ENCODE data around the gene SRSF11.
A peak's percentile ranks its signal among the peaks of the same experiment; 100 is the strongest.
"Not testable (repeated sequence)": the region's sequence is repeated elsewhere in the genome, so short reads cannot be mapped to it uniquely, and the experiment has no call there.

The SRSF11 gene

GRCh38 chr1:70205434-70206118, 15.6 kb upstream of the SRSF11 start, which contains the start of gene LRRC40:
TSS of gene LRRC40 (minus strand) at chr1:70205579. CDS start at chr1:70205540, 39 bp downstream.
- peak within 1 kb of the TSS; percentile 70 for H3K4me3 ChIP-seq
- peak; percentile 96 for DNase-seq (ENCODE audit: low spot score)
- peak within 1 kb of the TSS; percentile 80 to 88 for H3K27ac ChIP-seq
- TF ChIP-seq, protein P1, sequence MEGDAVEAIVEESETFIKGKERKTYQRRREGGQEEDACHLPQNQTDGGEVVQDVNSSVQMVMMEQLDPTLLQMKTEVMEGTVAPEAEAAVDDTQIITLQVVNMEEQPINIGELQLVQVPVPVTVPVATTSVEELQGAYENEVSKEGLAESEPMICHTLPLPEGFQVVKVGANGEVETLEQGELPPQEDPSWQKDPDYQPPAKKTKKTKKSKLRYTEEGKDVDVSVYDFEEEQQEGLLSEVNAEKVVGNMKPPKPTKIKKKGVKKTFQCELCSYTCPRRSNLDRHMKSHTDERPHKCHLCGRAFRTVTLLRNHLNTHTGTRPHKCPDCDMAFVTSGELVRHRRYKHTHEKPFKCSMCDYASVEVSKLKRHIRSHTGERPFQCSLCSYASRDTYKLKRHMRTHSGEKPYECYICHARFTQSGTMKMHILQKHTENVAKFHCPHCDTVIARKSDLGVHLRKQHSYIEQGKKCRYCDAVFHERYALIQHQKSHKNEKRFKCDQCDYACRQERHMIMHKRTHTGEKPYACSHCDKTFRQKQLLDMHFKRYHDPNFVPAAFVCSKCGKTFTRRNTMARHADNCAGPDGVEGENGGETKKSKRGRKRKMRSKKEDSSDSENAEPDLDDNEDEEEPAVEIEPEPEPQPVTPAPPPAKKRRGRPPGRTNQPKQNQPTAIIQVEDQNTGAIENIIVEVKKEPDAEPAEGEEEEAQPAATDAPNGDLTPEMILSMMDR (IDR thresholded peaks at IDR 0.05): no peak

- DNase-seq (ENCODE audit: low spot score): not testable (repeated sequence)
- H3K27ac ChIP-seq: peak overlapping the region in 1 of 2 donors; percentile 80
- H3K4me3 ChIP-seq: peak overlapping the region; percentile 70
These were observed 14.3 kb upstream of the SRSF11 start for GRCh38 chr1:70206833-70207232.

DNA sequence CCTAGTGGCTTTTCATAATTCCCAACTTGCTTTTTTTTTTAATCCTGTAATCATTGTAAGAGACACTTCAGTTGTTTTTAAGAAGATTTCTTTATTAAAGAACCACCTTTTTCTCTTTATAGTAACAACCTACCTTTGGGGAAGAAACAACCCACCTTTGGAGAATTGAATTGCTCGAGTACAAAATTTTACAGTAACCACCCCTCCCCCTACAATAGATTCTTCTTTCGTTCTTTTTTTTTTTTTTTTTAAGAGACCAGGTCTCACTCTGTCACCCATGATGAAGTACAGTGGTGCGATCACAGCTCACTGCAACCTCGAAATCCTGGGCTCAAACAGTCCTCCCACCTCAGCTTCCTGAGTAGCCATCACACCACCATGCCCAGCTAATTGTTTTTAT, 13.7 kb upstream of the SRSF11 start:
- H3K4me3 ChIP-seq: no peak overlapping the region
- DNase-seq (ENCODE audit: low spot score): no peak
- TF ChIP-seq, protein P1 (IDR thresholded peaks at IDR 0.05): no peak
- H3K27ac ChIP-seq: no peak overlapping the region

GRCh38 chr1:70208292-70208691, 12.9 kb upstream of the SRSF11 start:
- Histone ChIP-seq H3K4me3 (no peak overlapping the region), H3K27ac (no peak overlapping the region)
- no peak for DNase-seq (ENCODE audit: low spot score)
- TF ChIP-seq, protein P1 (IDR thresholded peaks at IDR 0.05): no peak

DNA sequence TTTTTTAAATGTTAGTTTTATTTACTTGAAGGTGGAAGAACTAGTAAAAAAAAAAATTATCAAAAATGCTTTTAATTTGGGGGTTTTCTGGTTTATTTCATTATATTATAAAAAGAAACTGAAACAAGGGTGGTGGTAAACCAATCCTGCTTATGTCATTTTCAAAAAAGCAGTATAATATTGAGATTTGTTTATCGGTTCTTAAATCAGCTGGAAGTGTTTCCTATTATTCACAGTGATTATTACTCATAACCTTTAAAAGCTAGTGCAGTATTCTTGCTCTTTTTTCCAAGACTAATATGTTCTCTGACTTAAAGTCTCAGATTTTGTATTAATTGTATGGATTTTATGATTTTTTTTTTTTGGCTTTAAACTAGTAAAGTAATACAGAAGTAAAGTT, 10.4 kb upstream of the SRSF11 start:
- Histone ChIP-seq H3K4me3 (no peak overlapping the region), H3K27ac (no peak overlapping the region)
- TF ChIP-seq, protein P1 (IDR thresholded peaks at IDR 0.05): no peak
- no peak for DNase-seq (ENCODE audit: low spot score)

GRCh38 chr1:70211541-70211940, 9.6 kb upstream of the SRSF11 start:
- TF ChIP-seq, protein P1 (IDR thresholded peaks at IDR 0.05): no peak
- Histone ChIP-seq H3K27ac (no peak overlapping the region), H3K4me3 (no peak overlapping the region)
- no peak for DNase-seq (ENCODE audit: low spot score)

DNA sequence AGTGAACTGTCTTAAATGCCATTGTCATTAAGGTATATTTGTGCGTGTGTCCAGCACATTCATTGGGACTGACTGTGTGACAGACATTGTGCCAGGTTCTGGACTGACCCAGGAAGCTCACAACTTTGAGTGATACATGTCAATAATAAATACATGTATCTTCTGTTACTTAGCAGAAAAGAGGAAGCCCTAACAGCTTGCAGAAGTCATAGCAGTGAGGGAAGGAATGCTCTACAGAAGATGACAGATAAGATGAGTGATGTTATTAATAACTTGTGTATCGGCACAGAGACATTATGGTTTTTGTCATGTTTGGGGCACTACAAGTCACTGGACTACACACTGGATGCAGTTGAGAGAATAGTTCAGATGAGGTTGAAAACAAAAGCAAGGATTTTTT, 1.2 kb upstream of the SRSF11 start:
- no peak overlapping the region for H3K27ac ChIP-seq
- H3K4me3 ChIP-seq: no peak overlapping the region
- TF ChIP-seq, protein P1 (IDR thresholded peaks at IDR 0.05): no peak
- no peak for DNase-seq (ENCODE audit: low spot score)
